ENCODE data around the gene PATL2.
"Not testable (repeated sequence)": the region's sequence is repeated elsewhere in the genome, so short reads cannot be mapped to it uniquely, and the experiment has no call there.

The PATL2 gene

DNA sequence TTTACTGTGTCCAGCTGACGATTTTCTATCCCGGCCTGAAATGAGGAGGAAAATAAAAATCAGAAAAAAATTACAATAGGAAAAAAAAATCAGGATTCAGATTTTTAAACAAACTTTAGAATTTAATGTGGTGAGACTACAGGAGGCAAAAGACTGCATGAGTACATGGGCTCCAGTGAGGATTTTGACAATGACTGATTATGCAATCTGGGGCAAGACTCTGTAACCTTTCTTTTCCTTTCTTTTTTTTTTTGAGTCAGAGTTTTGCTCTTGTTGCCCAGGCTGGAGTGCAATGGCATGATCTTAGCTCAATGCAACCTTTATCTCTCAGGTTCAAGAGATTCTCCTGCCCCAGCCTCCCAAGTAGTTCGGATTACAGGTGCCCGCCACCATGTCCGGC is 77.5 kb downstream of the PATL2 start:
- Mint-ChIP-seq H3K36me3 (peaks cover 53% of the 10 kb centered on the region), H3K4me1 (peaks cover 5% of the 10 kb centered on the region), H3K4me3 (no peak overlapping the region), H3K27ac (no peak overlapping the region), H3K27me3 (no peaks in the 10 kb centered on the region), H3K9me3 (no peaks in the 10 kb centered on the region)
- DNase-seq, result no peak
- CTCF ChIA-PET, result interaction anchor here (1.2 to 1.6 kb wide), 2 partner anchors 41 to 55 kb away, joined by 3 to 5 read pairs; no protein-coding TSS in a partner anchor

DNA sequence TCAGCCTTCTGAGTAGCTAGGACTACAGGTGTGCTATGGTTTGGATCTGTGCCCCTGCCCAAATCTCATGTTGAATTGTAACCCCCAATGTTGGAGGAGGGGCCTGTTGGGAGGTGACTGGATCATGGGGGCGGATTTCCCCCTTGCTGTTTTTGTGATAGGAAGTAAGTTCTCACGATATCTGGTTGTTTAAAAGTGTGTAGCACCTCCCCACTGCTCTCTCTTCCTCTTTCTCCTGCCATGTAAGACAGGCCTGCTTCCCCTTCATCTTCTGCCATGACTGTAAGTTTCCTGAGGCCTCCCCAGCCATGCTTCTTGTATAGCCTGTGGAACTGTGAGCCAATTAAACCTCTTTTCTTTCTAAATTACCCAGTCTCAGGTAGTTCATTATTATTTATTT is 85.8 kb downstream of the PATL2 start:
- CTCF ChIA-PET, result not testable (repeated sequence)
- Mint-ChIP-seq H3K36me3 (peaks cover 63% of the 10 kb centered on the region), H3K27ac (peak overlapping the region; percentile 75)

DNA sequence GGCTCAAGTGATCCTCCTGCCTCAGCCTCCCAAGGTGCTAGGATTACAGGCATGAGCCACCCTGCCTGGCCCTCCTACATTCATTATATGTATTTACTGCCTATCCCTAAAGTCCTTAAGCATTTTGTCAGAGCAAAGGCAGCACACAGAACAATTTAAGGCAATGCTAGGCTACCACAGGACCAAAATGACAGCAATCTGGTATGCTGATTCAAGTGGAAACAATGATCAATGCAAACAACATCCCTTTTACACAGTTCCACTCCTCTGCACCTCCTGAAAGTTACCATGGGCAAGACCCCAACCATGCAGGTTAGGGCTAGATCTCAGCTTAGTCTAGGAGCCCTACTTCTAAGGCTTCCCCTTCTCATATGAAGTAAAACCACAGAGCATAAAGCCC is 87.9 kb downstream of the PATL2 start:
- DNase-seq, result no peak
- Mint-ChIP-seq H3K36me3 (peaks cover 57% of the 10 kb centered on the region), H3K9me3 (no peaks in the 10 kb centered on the region), H3K4me3 (no peak overlapping the region), H3K27ac (no peak overlapping the region), H3K4me1 (no peaks in the 10 kb centered on the region), H3K27me3 (no peaks in the 10 kb centered on the region)
- CTCF ChIA-PET, result no interaction called here

More for the DNA sequence above, 85.8 kb downstream of the PATL2 start:
- H3K9me3 Mint-ChIP-seq, H3K4me3 Mint-ChIP-seq, H3K27me3 Mint-ChIP-seq, H3K4me1 Mint-ChIP-seq, DNase-seq: not testable (repeated sequence)

DNA sequence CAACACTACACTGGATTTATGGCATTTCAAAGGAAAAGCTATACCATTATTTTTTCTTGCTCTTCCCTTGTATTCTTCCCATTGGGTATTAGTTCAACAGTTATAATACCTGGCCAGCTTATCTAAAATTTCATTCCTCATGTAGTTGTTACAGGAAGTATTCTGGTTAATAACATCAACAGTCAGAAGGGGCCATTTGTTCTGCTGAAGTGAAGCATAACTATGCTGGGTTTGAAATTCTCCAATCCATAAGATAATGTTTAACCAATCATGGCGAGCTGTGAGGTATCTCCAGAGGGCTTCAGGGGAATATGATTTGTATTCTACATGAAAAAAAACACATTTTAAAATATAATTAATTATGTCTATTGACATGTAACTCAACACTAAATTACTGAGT is 91.0 kb downstream of the PATL2 start:
- H3K4me1 Mint-ChIP-seq, result no peaks in the 10 kb centered on the region
- DNase-seq, result no peak
- H3K27me3 Mint-ChIP-seq, result no peaks in the 10 kb centered on the region
- H3K4me3 Mint-ChIP-seq, result no peak overlapping the region
- H3K27ac Mint-ChIP-seq, result no peak overlapping the region
- H3K9me3 Mint-ChIP-seq, result no peaks in the 10 kb centered on the region
- CTCF ChIA-PET, result interaction anchor here (1.2 kb wide), 1 partner anchor 41 kb away, joined by 4 read pairs; no protein-coding TSS in a partner anchor
- peaks cover 57% of the 10 kb centered on the region for H3K36me3 Mint-ChIP-seq

DNA sequence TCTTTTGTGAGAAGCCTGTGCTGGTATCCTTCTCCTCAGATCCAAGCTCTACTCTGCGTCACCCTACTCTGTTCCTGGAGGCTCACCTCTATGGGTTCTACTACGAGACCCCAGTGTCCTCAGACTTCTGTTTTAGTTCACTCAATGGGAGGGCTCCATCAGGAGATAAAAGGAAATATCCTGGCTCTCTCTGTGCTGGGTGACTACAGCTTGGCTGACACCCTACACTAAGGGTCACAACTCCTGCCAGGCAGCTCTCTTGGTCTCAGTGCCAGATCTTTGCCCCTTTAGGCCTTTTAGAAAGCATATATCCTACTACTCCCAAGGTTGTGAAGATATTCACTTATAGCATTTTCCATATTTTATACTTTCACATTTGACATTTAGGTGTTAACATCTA is 94.1 kb downstream of the PATL2 start:
- Mint-ChIP-seq H3K27ac (no peak overlapping the region), H3K36me3 (peaks cover 61% of the 10 kb centered on the region), H3K27me3 (no peaks in the 10 kb centered on the region), H3K9me3 (no peaks in the 10 kb centered on the region), H3K4me1 (no peaks in the 10 kb centered on the region), H3K4me3 (no peak overlapping the region)
- no peak for DNase-seq
- CTCF ChIA-PET, result interaction anchor here (1.2 kb wide), 1 partner anchor 99 kb away, joined by 3 read pairs; no protein-coding TSS in a partner anchor
